Measurements from ENCODE around the gene FAM167B.

Gene FAM167B

GRCh38 chr1:32246888-32247273, at the start of gene FAM167B:
TSS of gene FAM167B (plus strand) at chr1:32247222. CDS start at chr1:32247422, 200 bp downstream.
- Histone ChIP-seq H3K4me3 (ENCODE audit: low read length in 2 of 2) (no peak within 1 kb of the TSS), H3K27ac (ENCODE audit: low read depth in 2 of 2, low read length in 2 of 2) (peak within 1 kb of the TSS; percentile 14 to 67), H3K9me3 (ENCODE audit: control insufficient read depth in 2 of 2, low read length in 2 of 2) (no peaks in the 10 kb centered on the region), H3K36me3 (ENCODE audit: control insufficient read depth in 2 of 2, insufficient read depth in 2 of 2, low read length in 2 of 2) (no peaks in the 10 kb centered on the region), H3K27me3 (ENCODE audit: control insufficient read depth in 2 of 2, insufficient read depth in 2 of 2, low read length in 2 of 2) (no peaks in the 10 kb centered on the region), H3K4me1 (ENCODE audit: control insufficient read depth in 2 of 2, insufficient read depth in 2 of 2, low read length in 2 of 2) (peaks cover 12 to 25% of the 10 kb centered on the region in 2 donors), H3K9ac (ENCODE audit: low read depth in 1 of 2, low read length in 2 of 2) (no peak within 1 kb of the TSS)

GRCh38 chr1:32197837-32198236, 49.2 kb upstream of the FAM167B start:
- no peak overlapping the region for H3K4me3 ChIP-seq (ENCODE audit: low read length in 2 of 2)
- H3K9ac ChIP-seq (ENCODE audit: low read depth in 1 of 2, low read length in 2 of 2), result no peak overlapping the region
- H3K27ac ChIP-seq (ENCODE audit: low read depth in 2 of 2, low read length in 2 of 2), result no peak overlapping the region
- H3K27me3 ChIP-seq (ENCODE audit: control insufficient read depth in 2 of 2, insufficient read depth in 2 of 2, low read length in 2 of 2), result no peaks in the 10 kb centered on the region
- H3K9me3 ChIP-seq (ENCODE audit: control insufficient read depth in 2 of 2, low read length in 2 of 2), result no peaks in the 10 kb centered on the region
- H3K4me1 ChIP-seq (ENCODE audit: control insufficient read depth in 2 of 2, insufficient read depth in 2 of 2, low read length in 2 of 2), result peaks cover 12 to 14% of the 10 kb centered on the region in 2 donors
- H3K36me3 ChIP-seq (ENCODE audit: control insufficient read depth in 2 of 2, insufficient read depth in 2 of 2, low read length in 2 of 2), result peaks cover 32 to 48% of the 10 kb centered on the region in 2 donors

GRCh38 chr1:32198237-32199042, 48.6 kb upstream of the FAM167B start:
- Histone ChIP-seq H3K4me1 (ENCODE audit: control insufficient read depth in 2 of 2, insufficient read depth in 2 of 2, low read length in 2 of 2) (peaks cover 12 to 14% of the 10 kb centered on the region in 2 donors), H3K4me3 (ENCODE audit: low read length in 2 of 2) (no peak overlapping the region), H3K27me3 (ENCODE audit: control insufficient read depth in 2 of 2, insufficient read depth in 2 of 2, low read length in 2 of 2) (no peaks in the 10 kb centered on the region), H3K9me3 (ENCODE audit: control insufficient read depth in 2 of 2, low read length in 2 of 2) (no peaks in the 10 kb centered on the region), H3K36me3 (ENCODE audit: control insufficient read depth in 2 of 2, insufficient read depth in 2 of 2, low read length in 2 of 2) (peaks cover 26 to 42% of the 10 kb centered on the region in 2 donors), H3K9ac (ENCODE audit: low read depth in 1 of 2, low read length in 2 of 2) (no peak overlapping the region), H3K27ac (ENCODE audit: low read depth in 2 of 2, low read length in 2 of 2) (no peak overlapping the region)

GRCh38 chr1:32199043-32199716, 47.8 kb upstream of the FAM167B start:
- Histone ChIP-seq H3K27ac (ENCODE audit: low read depth in 2 of 2, low read length in 2 of 2) (no peak overlapping the region), H3K9ac (ENCODE audit: low read depth in 1 of 2, low read length in 2 of 2) (no peak overlapping the region)

GRCh38 chr1:32199717-32200072, 47.3 kb upstream of the FAM167B start:
- Histone ChIP-seq H3K27me3 (ENCODE audit: control insufficient read depth in 2 of 2, insufficient read depth in 2 of 2, low read length in 2 of 2) (no peaks in the 10 kb centered on the region), H3K9me3 (ENCODE audit: control insufficient read depth in 2 of 2, low read length in 2 of 2) (no peaks in the 10 kb centered on the region), H3K4me1 (ENCODE audit: control insufficient read depth in 2 of 2, insufficient read depth in 2 of 2, low read length in 2 of 2) (peaks cover 12 to 14% of the 10 kb centered on the region in 2 donors), H3K27ac (ENCODE audit: low read depth in 2 of 2, low read length in 2 of 2) (peak overlapping the region; percentile 70 to 79), H3K36me3 (ENCODE audit: control insufficient read depth in 2 of 2, insufficient read depth in 2 of 2, low read length in 2 of 2) (peaks cover 13 to 30% of the 10 kb centered on the region in 2 donors), H3K4me3 (ENCODE audit: low read length in 2 of 2) (peak overlapping the region in 1 of 2 donors; percentile 73), H3K9ac (ENCODE audit: low read depth in 1 of 2, low read length in 2 of 2) (peak overlapping the region in 1 of 2 donors; percentile 19)

More at GRCh38 chr1:32199043-32199716, 47.8 kb upstream of the FAM167B start:
- H3K9me3 ChIP-seq (ENCODE audit: control insufficient read depth in 2 of 2, low read length in 2 of 2), result no peaks in the 10 kb centered on the region
- H3K36me3 ChIP-seq (ENCODE audit: control insufficient read depth in 2 of 2, insufficient read depth in 2 of 2, low read length in 2 of 2), result peaks cover 19 to 36% of the 10 kb centered on the region in 2 donors
- H3K4me1 ChIP-seq (ENCODE audit: control insufficient read depth in 2 of 2, insufficient read depth in 2 of 2, low read length in 2 of 2), result peaks cover 12 to 14% of the 10 kb centered on the region in 2 donors
- H3K4me3 ChIP-seq (ENCODE audit: low read length in 2 of 2), result no peak overlapping the region
- H3K27me3 ChIP-seq (ENCODE audit: control insufficient read depth in 2 of 2, insufficient read depth in 2 of 2, low read length in 2 of 2), result no peaks in the 10 kb centered on the region

- Histone ChIP-seq H3K9ac (ENCODE audit: low read depth in 1 of 2, low read length in 2 of 2) (peak within 1 kb of the TSS; percentile 48 to 61), H3K4me1 (ENCODE audit: control insufficient read depth in 2 of 2, insufficient read depth in 2 of 2, low read length in 2 of 2) (peaks cover 16 to 19% of the 10 kb centered on the region in 2 donors), H3K36me3 (ENCODE audit: control insufficient read depth in 2 of 2, insufficient read depth in 2 of 2, low read length in 2 of 2) (peaks cover 6 to 23% of the 10 kb centered on the region in 2 donors), H3K4me3 (ENCODE audit: low read length in 2 of 2) (peak within 1 kb of the TSS; percentile 73 to 83), H3K9me3 (ENCODE audit: control insufficient read depth in 2 of 2, low read length in 2 of 2) (no peaks in the 10 kb centered on the region), H3K27me3 (ENCODE audit: control insufficient read depth in 2 of 2, insufficient read depth in 2 of 2, low read length in 2 of 2) (no peaks in the 10 kb centered on the region), H3K27ac (ENCODE audit: low read depth in 2 of 2, low read length in 2 of 2) (peak within 1 kb of the TSS; percentile 70 to 79)
Measured at GRCh38 chr1:32200226-32201010, 46.6 kb upstream of the FAM167B start, which contains the start of gene CCDC28B. TSS of gene CCDC28B (plus strand) at chr1:32200595. CDS start at chr1:32201936, 1,341 bp downstream.

- Histone ChIP-seq H3K27ac (ENCODE audit: low read depth in 2 of 2, low read length in 2 of 2) (peak overlapping the region; percentile 70 to 79), H3K4me3 (ENCODE audit: low read length in 2 of 2) (peak overlapping the region; percentile 73 to 83), H3K4me1 (ENCODE audit: control insufficient read depth in 2 of 2, insufficient read depth in 2 of 2, low read length in 2 of 2) (peaks cover 21 to 24% of the 10 kb centered on the region in 2 donors), H3K9ac (ENCODE audit: low read depth in 1 of 2, low read length in 2 of 2) (peak overlapping the region; percentile 41 to 44), H3K36me3 (ENCODE audit: control insufficient read depth in 2 of 2, insufficient read depth in 2 of 2, low read length in 2 of 2) (peaks cover 0 to 16% of the 10 kb centered on the region in 2 donors), H3K27me3 (ENCODE audit: control insufficient read depth in 2 of 2, insufficient read depth in 2 of 2, low read length in 2 of 2) (no peaks in the 10 kb centered on the region), H3K9me3 (ENCODE audit: control insufficient read depth in 2 of 2, low read length in 2 of 2) (no peaks in the 10 kb centered on the region)
Measured at GRCh38 chr1:32201011-32201855, 45.8 kb upstream of the FAM167B start.

- H3K9ac ChIP-seq (ENCODE audit: low read depth in 1 of 2, low read length in 2 of 2), result peak overlapping the region; percentile 41 to 86
- H3K27ac ChIP-seq (ENCODE audit: low read depth in 2 of 2, low read length in 2 of 2), result peak overlapping the region in 1 of 2 donors; percentile 9
- H3K27me3 ChIP-seq (ENCODE audit: control insufficient read depth in 2 of 2, insufficient read depth in 2 of 2, low read length in 2 of 2), result no peaks in the 10 kb centered on the region
- peaks cover 33 to 37% of the 10 kb centered on the region in 2 donors for H3K4me1 ChIP-seq (ENCODE audit: control insufficient read depth in 2 of 2, insufficient read depth in 2 of 2, low read length in 2 of 2)
- no peaks in the 10 kb centered on the region for H3K36me3 ChIP-seq (ENCODE audit: control insufficient read depth in 2 of 2, insufficient read depth in 2 of 2, low read length in 2 of 2)
- peak overlapping the region; percentile 78 to 84 for H3K4me3 ChIP-seq (ENCODE audit: low read length in 2 of 2)
- H3K9me3 ChIP-seq (ENCODE audit: control insufficient read depth in 2 of 2, low read length in 2 of 2), result no peaks in the 10 kb centered on the region
Measured at GRCh38 chr1:32204943-32205361, 42.1 kb upstream of the FAM167B start.

Measured in mucosa of rectum (tissue), 2 donors.